SH-SY5Y (cell line): ENCODE results near the gene SNRNP200.

Experiments
- GATA2 ChIP-seq: IDR thresholded peaks from 2 replicates; pipeline ENCODE4 v1.6.1; 2011; ENCODE audit warnings: mild to moderate bottlenecking, low read depth, low read length
- GATA3 ChIP-seq: IDR thresholded peaks from 2 replicates; pipeline ENCODE4 v1.6.1; 2011; ENCODE audit warnings: low read depth, mild to moderate bottlenecking, low read length, moderate library complexity

- TF ChIP-seq GATA2 (no peak), GATA3 (no peak)
These were observed 68.5 kb downstream of the SNRNP200 start for GRCh38 chr2:96236882-96237281.
